Left ventricle myocardium superior (tissue), 1 donor: ENCODE measurements around the gene SPACDR. TPM values are rescaled to one million over a fixed set of nuclear protein-coding genes. Genes with fewer than 3 reads are reported as not detected.
"Not testable (repeated sequence)": the region's sequence is repeated elsewhere in the genome, so short reads cannot be mapped to it uniquely, and the experiment has no call there.

ENCODE experiments used
- ATAC-seq: fragments of 200-7000 bp; cut with Tn5 transposase; one replicate; pipeline ENCODE4 v1.9.1; 2020; ENCODE audit warnings: mild to moderate bottlenecking, moderate library complexity
- DNase-seq: peaks from one replicate; pipeline ENCODE4 v3.0.0-alpha.2; 2020
- intact Hi-C: fragments of 100-400 bp; cut with micrococcal nuclease; formaldehyde crosslinking; loops from one replicate; pipeline ENCODE4 v1.11.0; 2022
- long read RNA-seq: library from polyadenylated mRNA; unstranded; transcript quantifications from one replicate; pipeline ENCODE4 v2.0.0, GENCODE V29; 2021
- total RNA-seq: library from RNA; stranded (reverse); fragmentation: NEBNext Ultra II Directional; extraction: Animal tissue kit (Norgen Biotek cat#: 25700); gene quantifications from one replicate; pipeline ENCODE4 v1.2.1, GENCODE V29; 2021
- donor health status: DM: no; HTN: yes; CAD: no; lungs with severe emphysema.

SPACDR gene, protein sequence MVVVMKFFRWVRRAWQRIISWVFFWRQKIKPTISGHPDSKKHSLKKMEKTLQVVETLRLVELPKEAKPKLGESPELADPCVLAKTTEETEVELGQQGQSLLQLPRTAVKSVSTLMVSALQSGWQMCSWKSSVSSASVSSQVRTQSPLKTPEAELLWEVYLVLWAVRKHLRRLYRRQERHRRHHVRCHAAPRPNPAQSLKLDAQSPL
- total RNA-seq, result 0.32 TPM
- long read RNA-seq, result 0 reads

DNA sequence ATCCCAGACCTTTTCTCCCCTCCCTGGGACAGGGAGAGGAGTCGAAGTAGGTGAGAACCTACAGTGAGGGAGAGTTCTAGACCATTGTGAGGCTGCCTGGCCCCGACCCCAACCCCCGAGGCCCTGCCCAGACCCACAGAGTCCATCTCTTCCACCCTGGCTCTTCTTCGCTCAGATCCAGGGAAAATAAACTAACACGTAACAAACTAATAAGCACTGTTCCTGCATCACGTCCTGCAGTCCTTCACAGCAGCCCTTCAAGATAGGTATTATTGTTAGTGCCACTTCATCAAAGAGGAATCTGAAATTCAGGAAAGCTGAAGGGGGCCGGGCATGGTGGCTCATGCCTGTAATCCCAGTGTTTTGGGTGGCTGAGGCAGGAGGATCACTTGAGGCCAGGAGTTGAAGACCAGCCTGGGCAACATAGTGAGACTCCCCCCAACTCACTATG lies at the start of gene SPACDR:
TSS of gene SPACDR (minus strand) at position 51 of the 451 bp plus-strand sequence. CDS start 235 bp downstream, outside the sequence.
- DNase-seq, result no peak
- no peak for ATAC-seq
- intact Hi-C loops, result no loop called here

GRCh38 chr7:100513212-100513810 lies 49.3 kb upstream of the SPACDR start:
- intact Hi-C loops, result no loop called here
- ATAC-seq, result no peak
- no peak for DNase-seq

DNA sequence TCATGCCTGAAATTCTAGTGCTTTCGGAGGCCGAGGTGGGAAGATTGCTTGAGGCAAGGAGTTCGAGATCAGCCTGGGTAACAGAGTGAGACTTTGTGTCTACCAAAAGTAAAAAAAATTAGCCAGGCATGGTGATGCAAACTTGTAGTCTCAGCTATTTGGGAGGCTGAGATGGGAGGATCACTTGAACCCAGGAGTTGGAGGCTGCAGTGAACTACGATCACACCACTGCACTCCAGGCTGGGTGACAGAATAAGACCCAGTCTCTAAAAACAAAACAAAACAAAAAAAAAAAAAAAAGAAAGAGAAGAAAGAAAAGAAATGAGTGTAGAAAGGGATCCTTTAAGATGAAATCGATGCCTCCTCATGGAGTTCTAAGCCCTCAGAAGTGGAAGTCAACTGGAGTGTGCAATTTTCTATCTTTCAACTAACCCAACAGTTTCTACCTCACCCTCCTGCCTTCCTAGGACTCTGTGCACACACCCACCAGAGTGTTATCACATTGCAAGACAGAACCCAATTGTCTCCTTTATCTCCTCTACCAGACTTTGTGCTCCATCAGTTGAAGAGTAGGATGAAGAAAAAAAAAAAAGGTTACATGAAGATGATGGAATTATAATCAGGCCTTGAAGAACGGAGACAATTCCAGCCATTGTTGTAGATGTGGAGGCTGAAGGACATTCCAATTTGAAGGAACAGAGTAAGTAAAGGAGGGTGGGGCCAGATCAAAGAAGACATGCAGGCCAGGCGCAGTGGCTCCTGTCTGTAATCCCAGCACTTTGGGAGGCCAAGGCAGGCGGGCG lies 46.6 kb upstream of the SPACDR start:
- ATAC-seq (no peak), DNase-seq (no peak)
- intact Hi-C loops, result no loop called here

GRCh38 chr7:100509231-100509630 lies 45.2 kb upstream of the SPACDR start:
- no peak for ATAC-seq
- DNase-seq, result no peak
- intact Hi-C loops, result no loop called here

DNA sequence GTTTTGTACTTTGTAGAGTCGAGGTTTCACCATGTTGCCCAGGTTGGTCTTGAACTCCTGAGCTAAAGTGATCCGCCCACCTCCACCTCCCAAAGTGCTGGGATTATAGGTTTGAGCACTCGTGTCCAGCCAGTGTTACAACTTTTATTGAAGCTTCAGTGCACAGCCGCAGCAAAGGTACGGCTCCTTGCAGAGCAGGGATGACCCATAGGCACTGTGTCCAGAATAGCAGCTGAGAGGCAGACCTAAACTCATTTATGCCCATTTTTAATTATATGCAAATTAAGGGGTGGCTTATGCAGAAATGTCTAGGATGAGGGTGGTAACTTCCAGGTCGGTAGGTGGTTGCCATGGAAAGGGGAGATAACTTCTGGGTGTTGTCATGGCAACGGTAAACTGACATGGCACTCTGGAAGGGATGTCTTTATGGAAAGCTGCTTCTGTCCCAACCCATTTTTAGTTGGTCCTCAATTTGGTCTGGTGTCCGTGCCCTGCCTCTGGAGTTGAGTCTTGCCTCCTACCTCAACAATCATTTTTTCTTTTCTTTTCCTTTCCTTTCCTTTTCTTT lies 42.4 kb upstream of the SPACDR start:
- intact Hi-C loops, result no loop called here
- DNase-seq (no peak), ATAC-seq (no peak)

DNA sequence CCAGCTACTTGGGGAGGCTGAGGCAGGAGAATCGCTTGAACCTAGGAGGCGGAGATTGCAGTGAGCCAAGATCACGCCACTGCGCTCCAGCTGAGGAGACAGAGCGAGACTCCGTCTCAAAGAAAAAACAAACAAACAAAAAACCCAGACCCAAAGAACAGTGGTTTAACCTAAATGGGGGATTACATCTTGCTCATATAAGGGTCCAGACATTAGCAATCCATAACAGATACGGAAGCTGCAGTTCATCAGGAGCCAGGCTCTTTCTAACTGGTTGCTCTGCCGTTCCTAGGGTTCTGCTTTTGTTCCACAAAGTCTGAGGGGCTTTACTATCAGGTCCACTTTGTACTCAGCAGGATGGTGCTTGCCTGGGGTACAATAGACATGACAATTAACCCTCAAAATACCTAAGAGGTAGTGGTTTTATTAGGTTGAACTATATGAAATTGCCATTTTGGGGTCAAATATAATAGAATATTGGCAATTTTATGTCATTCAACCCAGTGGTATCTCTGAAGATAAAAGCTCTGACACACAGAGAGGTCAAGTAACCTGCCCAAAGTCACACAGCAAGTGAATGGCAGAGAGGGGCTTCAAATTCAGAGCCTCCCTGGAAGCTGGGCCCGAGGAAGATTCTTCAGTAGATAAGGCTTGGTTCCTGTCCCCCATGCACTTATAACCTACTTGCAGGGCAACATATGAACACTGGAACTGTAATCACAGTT lies 41.0 kb upstream of the SPACDR start:
- no peak for DNase-seq
- intact Hi-C loops, result no loop called here
- ATAC-seq, result no peak

- ATAC-seq, DNase-seq, intact Hi-C loops: not testable (repeated sequence)
These were observed 40.0 kb upstream of the SPACDR start for GRCh38 chr7:100504031-100504430.

DNA sequence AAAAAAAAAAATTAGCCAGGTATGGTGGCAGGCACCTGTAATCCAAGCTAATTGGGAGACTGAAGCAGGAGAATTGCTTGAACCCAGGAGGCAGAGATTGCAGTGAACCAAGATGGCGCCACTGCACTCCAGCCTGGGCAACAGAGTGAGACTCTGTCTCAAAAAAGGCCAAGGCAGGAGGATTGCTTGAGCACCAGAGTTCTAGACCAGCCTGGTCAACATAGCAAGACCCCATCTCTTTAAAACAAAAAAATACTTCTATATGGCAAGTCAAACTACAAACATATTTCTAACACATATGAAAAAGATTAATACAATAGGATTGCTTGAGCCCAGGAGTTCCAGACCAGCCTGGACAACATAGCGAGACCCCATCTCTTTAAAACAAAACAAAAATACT lies 36.7 kb upstream of the SPACDR start:
- intact Hi-C loops, ATAC-seq, DNase-seq: not testable (repeated sequence)

- intact Hi-C loops, result no loop called here
- no peak for DNase-seq
These were observed 32.4 kb upstream of the SPACDR start for GRCh38 chr7:100496509-100496908.

GRCh38 chr7:100493476-100494264 lies 29.6 kb upstream of the SPACDR start:
- intact Hi-C loops, result no loop called here
- DNase-seq (peak; percentile 69), ATAC-seq (peak; percentile 80)

More at GRCh38 chr7:100496509-100496908, 32.4 kb upstream of the SPACDR start:
- no peak for ATAC-seq

DNA sequence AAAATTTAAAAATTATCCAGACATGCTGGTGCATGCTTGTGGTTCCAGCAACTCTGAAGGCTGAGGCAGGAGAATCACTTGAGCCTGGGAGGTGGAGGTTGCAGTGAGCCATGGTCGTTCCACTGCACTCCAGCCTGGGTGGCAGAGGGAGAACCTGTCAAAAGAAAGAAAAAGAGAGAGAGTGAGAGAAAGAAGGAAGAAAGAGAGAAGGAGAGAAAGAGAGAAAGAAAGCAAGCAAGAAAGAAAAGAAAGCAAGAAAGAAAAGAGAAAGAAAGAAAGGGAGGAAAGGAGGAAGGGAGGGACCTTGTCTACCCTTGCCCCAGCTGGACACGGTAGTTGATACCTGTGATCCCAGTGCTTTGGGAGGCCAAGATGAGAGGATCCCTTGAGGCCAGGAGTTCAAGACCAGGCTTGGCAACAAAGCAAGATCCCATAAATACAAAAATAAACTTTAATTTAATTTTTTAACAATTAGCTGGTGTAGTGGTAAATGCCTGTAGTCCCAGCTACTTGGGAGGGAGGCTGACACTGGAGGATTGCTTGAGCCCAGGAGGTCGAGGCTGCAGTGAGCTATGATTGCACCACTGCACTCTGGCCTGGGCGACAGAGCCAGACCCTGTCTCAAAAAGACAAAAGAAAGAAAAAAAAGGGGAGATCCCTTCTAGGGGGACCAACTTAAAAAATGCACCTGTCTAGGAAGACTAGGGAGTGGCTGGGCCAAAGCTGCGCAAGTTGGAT lies 28.8 kb upstream of the SPACDR start:
- DNase-seq (no peak), ATAC-seq (no peak)
- intact Hi-C loops, result no loop called here

- ATAC-seq (no peak), DNase-seq (no peak)
- intact Hi-C loops, result no loop called here
These were observed 27.1 kb upstream of the SPACDR start for GRCh38 chr7:100491192-100491578.

GRCh38 chr7:100490483-100491191 lies 26.6 kb upstream of the SPACDR start:
- intact Hi-C loops, result no loop called here
- ATAC-seq (no peak), DNase-seq (no peak)

GRCh38 chr7:100489824-100490223 lies 25.8 kb upstream of the SPACDR start:
- no peak for DNase-seq
- intact Hi-C loops, result no loop called here
- no peak for ATAC-seq

DNA sequence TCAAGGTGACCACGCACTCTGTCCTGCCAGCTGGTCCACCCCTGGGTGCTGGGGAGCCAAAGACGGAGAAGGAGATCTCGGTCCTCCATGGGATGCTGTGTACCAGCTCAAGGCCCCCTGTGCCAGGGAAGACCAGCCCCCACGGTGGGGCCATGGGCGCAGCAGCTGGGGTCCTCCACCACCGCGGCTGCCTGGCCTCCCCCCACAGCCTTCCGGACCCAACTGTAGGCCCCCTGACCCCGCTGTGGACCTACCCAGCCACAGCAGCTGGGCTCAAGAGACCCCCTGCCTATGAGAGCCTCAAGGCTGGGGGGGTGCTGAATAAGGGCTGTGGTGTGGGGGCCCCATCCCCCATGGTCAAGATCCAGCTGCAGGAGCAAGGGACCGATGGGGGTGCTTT lies 25.1 kb upstream of the SPACDR start:
- no peak for DNase-seq
- no peak for ATAC-seq
- intact Hi-C loops, result no loop called here

DNA sequence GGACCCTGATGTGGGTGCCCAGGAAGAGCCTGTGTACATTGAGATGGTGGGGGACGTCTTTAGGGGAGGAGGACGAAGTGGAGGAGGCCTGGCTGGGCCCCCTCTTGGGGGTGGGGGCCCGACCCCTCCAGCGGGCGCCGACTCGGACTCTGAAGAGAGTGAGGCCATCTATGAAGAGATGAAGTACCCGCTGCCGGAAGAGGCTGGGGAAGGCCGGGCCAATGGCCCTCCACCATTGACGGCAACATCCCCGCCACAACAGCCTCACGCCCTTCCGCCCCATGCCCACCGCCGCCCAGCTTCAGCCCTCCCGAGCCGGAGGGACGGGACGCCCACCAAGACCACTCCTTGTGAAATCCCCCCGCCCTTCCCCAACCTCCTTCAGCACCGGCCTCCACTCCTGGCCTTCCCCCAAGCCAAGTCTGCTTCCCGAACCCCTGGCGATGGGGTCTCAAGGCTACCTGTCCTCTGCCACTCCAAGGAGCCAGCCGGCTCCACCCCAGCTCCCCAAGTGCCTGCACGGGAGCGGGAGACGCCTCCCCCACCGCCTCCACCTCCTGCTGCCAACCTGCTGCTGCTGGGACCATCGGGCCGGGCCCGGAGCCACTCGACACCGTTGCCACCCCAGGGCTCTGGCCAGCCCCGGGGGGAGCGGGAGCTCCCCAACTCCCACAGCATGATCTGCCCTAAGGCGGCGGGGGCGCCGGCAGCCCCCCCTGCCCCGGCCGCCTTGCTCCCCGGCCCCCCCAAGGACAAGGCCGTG lies 24.5 kb upstream of the SPACDR start:
- DNase-seq (no peak), ATAC-seq (no peak)
- intact Hi-C loops, result no loop called here
